GM12874 (cell line): ENCODE data around the gene APOA1.
A peak's percentile ranks its signal among the peaks of the same experiment; 100 is the strongest.

ENCODE experiments used
- TF ChIP-seq, protein P1 (sequence below): IDR thresholded peaks from 2 replicates; pipeline ENCODE4 v1.5.1; 2011; ENCODE audit warnings: low read depth, mild to moderate bottlenecking, control low read depth, low read length, moderate library complexity; ENCODE audit not compliant: insufficient read depth

APOA1 gene

DNA sequence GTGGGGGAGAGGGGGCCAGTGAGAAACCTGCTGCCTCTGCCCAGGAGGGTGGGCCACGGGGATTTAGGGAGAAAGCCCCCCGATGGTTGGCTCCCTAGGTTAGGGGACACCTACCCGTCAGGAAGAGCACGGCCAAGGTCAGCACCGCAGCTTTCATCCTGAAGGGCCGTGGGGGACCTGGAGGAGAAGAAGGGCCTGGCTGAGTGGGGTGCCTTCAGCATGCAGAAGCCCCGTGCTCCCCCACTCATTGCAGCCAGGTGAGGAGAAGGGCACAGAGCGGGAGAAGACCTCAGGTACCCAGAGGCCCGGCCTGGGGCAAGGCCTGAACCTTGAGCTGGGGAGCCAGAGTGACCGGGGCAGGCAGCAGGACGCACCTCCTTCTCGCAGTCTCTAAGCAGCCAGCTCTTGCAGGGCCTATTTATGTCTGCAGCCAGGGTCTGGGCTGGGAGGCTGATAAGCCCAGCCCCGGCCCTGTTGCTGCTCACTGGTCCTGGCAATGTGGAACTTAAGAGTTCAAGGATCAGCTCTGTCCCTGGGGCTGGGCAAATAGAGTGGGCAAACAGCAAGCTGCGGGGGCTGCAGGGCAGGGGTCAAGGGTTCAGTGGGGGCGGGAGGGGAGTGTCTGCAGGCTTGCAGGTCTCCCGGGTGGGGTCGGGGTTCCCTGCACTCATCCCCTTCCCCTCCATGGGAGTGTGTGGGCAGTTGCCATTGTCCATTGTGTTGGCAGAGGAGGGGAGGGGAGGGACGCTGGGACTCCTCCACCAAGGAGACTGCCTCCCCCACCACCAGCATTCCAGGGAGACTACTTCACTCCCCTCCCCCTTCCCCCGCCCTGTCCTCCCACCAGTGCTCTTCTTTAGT, at the start of gene APOA1:
Gene APOA1, minus strand, starts transcription at position 392 of the 861 bp plus-strand sequence. Its CDS starts 235 bp downstream, at position 157.
- TF ChIP-seq, protein P1, sequence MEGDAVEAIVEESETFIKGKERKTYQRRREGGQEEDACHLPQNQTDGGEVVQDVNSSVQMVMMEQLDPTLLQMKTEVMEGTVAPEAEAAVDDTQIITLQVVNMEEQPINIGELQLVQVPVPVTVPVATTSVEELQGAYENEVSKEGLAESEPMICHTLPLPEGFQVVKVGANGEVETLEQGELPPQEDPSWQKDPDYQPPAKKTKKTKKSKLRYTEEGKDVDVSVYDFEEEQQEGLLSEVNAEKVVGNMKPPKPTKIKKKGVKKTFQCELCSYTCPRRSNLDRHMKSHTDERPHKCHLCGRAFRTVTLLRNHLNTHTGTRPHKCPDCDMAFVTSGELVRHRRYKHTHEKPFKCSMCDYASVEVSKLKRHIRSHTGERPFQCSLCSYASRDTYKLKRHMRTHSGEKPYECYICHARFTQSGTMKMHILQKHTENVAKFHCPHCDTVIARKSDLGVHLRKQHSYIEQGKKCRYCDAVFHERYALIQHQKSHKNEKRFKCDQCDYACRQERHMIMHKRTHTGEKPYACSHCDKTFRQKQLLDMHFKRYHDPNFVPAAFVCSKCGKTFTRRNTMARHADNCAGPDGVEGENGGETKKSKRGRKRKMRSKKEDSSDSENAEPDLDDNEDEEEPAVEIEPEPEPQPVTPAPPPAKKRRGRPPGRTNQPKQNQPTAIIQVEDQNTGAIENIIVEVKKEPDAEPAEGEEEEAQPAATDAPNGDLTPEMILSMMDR: no peak

DNA sequence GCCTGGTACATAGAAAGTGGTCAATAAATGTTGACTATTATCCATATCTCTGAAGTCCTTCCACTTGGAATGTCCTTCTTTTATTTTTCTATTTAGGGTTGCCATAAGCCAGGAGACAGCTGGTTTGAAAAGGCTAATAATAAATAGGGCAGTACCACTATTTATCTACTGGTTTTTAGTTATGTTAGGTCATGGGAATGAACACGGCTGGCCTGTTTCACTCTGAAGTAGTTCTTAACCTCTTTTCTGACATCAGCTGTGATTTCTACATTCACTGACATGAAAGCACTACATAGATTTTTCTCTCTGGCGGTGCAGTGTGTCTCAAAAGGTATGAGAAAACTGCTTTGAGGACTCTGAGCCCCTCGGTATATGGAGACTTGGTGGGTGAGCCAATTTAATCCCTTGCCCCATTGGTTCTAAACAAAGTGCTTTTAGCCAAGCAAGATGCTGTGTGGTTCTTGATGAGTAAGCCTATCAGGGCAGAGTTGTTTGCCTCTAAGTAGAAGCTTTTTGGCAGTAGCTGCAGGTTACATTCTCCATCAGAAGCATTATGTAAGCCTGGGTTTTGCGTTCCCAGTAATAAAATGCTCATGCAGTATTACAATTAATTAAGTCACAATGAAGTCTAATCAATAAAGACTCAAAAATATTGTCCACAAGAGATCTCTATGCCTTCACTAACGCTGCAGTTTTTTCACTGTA, 48.7 kb upstream of the APOA1 start:
- TF ChIP-seq, protein P1: no peak

DNA sequence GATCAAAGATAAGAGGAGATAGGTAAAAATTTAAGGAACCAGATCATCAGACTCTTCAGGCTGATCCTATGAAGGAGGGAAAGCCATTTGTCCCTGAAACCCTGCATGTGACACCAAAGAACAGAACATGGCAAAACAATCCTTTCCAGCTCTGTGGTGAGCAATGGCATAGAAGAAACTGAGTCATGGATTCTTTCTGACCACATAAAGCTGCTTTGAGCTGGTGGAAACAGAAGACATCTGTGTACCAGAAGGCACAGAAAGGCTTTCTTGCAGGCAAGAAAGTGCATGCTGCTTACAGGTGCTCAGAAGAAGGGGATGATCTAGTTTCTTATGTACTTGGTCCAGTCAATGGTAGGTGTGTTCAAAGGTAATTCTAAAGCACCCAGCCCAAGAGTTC, 45.0 kb upstream of the APOA1 start:
- TF ChIP-seq, protein P1: no peak

DNA sequence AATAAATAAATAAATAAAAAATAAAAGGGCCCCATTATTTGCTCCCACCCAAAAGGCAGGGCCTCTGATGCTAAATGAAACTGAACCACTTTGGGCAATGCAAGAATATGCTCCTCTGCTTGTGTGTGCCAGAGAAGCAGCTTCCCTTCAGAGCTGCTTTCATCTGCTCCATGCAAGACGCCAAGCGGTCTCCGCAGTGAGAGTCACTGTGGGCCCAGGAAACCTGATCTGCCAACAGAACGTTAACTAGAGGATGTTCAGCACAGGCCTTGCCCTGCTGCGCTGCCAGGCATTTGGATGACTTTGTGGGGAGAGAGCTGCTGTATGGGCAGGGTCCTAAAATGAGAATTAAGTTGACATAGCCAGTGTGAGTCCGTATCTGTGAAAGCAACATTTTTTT, 43.7 kb upstream of the APOA1 start:
- TF ChIP-seq, protein P1: no peak

DNA sequence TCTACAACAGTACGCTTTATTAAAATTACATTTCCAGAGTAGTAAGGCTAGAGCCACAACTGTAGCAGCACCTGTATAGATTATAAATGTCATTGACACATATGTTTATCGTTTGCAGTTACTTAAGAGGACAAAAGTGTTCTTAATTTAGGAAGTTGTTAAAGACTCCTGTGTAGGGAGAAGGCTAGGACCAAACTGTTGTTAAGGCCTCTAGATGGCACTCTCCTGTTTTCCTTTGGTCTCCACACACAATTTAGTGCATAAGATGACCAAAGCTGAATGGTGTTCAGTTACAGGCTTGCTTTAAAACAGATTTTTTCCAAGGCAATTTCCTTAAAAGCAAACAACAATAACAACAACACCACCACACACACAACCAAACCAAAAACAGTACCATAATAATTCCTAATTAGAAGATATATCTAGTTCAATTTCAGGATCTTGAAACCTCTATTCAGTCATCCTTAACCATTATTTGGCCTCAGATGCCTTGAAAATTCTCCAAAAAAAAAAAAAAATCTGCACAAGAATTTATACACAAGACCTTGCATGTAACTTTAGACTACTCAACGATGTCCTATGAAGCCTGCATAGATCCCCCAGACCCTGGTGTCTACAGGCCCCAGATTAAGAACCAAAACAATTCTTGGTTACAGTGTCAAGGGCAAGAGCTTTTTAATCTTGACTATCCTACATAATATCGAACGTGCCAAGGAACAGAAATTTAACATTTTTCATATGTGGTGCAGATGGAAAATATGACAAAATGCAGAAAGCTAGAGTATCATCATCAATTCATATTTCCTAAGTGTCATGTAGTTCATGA, 42.6 kb upstream of the APOA1 start:
- TF ChIP-seq, protein P1: peak; percentile 58

DNA sequence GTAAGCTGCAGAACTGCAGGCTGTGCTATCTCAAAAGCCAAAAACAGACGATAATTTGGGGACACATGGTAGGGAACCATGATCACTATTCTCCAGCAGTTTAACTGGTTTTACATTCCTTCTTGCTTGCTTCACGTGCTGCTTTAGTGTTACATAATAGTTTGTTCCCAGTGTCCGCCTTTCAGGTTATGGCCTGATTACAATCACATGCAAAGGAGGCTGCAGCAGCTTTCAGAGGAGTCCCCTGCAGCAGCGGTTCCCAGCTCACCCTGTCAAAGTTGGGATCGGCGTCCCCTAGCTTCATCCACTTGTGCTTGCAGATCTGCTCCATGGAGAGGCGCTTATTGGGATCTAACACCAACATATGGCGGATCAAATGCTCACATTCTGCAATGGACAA, 39.2 kb upstream of the APOA1 start:
- TF ChIP-seq, protein P1: no peak

DNA sequence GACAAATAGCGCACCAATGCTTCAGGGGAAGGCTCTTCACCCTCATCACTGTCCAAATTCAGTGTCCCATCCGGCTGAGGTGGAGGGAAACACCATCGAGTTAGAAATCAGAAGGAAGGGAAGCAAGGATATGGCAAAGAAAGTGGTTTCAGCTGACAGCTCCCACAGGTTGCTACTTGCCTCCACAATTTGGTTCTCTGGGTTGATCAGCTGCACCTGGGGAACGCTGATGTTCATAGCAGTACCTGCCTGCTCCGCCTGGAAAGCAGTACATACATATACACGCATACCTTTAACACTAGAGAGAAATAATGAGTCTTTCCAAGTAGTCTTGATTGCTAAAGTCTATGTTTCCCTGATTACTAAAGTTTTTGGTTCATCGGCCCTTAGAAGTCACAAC, 37.8 kb upstream of the APOA1 start:
- TF ChIP-seq, protein P1: no peak
